ENCODE data around the gene FSCN2. TPM values are rescaled to one million over a fixed set of nuclear protein-coding genes. Genes with fewer than 3 reads are reported as not detected.
A peak's percentile ranks its signal among the peaks of the same experiment; 100 is the strongest.

Gene FSCN2
- polyA plus RNA-seq, 1 donor (not counting 4 experiments of a cell fraction or from before 2014, with no cell fraction given) = not detected

DNA sequence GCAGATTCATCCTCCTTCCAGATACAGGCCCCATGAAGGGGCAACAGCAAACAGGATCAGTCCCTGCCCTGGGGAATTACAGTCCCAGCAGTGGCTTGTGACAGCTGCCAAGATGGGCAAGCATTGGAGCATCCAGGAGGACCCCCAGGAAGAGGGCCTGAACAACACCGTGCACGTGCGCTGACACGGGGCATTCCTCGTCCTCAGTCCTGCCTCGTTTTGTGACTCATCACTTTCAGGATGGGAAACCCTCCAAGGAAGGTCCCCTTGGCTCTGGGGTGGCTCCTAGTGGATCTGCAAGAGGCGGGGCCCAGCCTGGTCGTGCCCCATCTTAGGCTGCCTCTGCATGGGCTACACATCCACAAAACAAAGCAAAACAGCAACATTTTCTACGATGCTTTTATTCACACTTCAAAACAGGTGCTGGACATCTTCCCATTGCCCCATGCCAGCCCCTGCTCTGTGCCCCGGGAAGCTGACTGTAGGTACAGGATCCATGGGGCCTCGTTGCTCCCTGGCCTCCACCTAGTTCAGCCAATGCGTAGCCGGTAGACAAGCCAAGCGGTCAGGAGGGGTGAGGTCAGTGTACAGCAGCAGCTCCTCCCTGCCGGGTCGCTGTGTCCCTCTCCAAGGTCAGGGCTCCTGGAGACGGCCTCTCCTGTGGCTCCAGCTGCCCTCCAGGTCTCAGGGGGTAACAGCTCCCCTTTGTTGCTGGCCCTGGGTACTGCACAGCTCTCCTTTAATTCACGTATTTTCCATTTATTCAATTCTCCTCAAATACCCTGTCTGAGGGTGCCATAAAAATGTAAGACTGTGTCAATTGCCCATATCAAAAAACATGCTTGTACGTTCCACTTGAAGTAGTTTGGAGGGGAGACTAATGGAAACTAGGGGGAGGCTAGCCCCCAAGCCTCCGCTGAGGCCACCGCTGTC lies 47.8 kb upstream of the FSCN2 start:
- no peaks in the 10 kb centered on the region for H3K9me3 ChIP-seq (ENCODE audit: control insufficient read depth, low read depth, low read length)
- H3K4me2 ChIP-seq (ENCODE audit: control insufficient read depth, extremely low read depth, insufficient read depth, low read depth, low read length) = no peak overlapping the region
- no peaks in the 10 kb centered on the region for H3K36me3 ChIP-seq (ENCODE audit: control insufficient read depth in 2 of 2, extremely low read depth in 1 of 2, insufficient read depth in 2 of 2, low read length in 2 of 2)
- H3K79me2 ChIP-seq (ENCODE audit: control insufficient read depth, insufficient read depth, low read length) = no peaks in the 10 kb centered on the region
- dilution Hi-C loops (cut with MboI; ENCODE audit: extremely low pct_ligation_motif_present, low sequenced_read_pairs) = no loop called here
- H3K4me3 ChIP-seq (ENCODE audit: control insufficient read depth in 2 of 3, extremely low read depth in 1 of 3, insufficient read depth in 2 of 3, low read depth in 1 of 3, low read length in 3 of 3) = no peak overlapping the region
- peaks cover 23% of the 10 kb centered on the region for H3K27me3 ChIP-seq (ENCODE audit: control insufficient read depth, extremely low read depth, insufficient read depth, low read length)
- TF ChIP-seq, protein P1, sequence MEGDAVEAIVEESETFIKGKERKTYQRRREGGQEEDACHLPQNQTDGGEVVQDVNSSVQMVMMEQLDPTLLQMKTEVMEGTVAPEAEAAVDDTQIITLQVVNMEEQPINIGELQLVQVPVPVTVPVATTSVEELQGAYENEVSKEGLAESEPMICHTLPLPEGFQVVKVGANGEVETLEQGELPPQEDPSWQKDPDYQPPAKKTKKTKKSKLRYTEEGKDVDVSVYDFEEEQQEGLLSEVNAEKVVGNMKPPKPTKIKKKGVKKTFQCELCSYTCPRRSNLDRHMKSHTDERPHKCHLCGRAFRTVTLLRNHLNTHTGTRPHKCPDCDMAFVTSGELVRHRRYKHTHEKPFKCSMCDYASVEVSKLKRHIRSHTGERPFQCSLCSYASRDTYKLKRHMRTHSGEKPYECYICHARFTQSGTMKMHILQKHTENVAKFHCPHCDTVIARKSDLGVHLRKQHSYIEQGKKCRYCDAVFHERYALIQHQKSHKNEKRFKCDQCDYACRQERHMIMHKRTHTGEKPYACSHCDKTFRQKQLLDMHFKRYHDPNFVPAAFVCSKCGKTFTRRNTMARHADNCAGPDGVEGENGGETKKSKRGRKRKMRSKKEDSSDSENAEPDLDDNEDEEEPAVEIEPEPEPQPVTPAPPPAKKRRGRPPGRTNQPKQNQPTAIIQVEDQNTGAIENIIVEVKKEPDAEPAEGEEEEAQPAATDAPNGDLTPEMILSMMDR (optimal IDR thresholded peaks at IDR 0.05 in 1 of 3, IDR thresholded peaks at IDR 0.05 in 1 of 3, conservative IDR thresholded peaks at IDR 0.05 in 1 of 3; ENCODE audit: extremely low read depth in 1 of 3, insufficient read depth in 2 of 3, low read length in 3 of 3) = peak in 1 of 3 experiments; percentile 29
- no peak for TF ChIP-seq EZH2 (IDR thresholded peaks at IDR 0.05; ENCODE audit: low read length)
- no peaks in the 10 kb centered on the region for H4K20me1 ChIP-seq (ENCODE audit: control insufficient read depth, extremely low read depth, insufficient read depth, low read length)
- no peak for FAIRE-seq
- no peak for DNase-seq (ENCODE audit: low read depth, low spot score)
- H3K4me1 ChIP-seq (ENCODE audit: control insufficient read depth, extremely low read depth, insufficient read depth, low read length) = peaks cover 4% of the 10 kb centered on the region
- H3K27ac ChIP-seq (ENCODE audit: control insufficient read depth, insufficient read depth, low read length) = no peak overlapping the region
- no peaks in the 10 kb centered on the region for H3K9me1 ChIP-seq (ENCODE audit: control insufficient read depth, extremely low read depth, insufficient read depth, low read length)
- H3K9ac ChIP-seq (ENCODE audit: control insufficient read depth, extremely low read depth, insufficient read depth, low read length) = no peak overlapping the region
- H2AFZ ChIP-seq (ENCODE audit: control insufficient read depth, low read length) = no peak overlapping the region

DNA sequence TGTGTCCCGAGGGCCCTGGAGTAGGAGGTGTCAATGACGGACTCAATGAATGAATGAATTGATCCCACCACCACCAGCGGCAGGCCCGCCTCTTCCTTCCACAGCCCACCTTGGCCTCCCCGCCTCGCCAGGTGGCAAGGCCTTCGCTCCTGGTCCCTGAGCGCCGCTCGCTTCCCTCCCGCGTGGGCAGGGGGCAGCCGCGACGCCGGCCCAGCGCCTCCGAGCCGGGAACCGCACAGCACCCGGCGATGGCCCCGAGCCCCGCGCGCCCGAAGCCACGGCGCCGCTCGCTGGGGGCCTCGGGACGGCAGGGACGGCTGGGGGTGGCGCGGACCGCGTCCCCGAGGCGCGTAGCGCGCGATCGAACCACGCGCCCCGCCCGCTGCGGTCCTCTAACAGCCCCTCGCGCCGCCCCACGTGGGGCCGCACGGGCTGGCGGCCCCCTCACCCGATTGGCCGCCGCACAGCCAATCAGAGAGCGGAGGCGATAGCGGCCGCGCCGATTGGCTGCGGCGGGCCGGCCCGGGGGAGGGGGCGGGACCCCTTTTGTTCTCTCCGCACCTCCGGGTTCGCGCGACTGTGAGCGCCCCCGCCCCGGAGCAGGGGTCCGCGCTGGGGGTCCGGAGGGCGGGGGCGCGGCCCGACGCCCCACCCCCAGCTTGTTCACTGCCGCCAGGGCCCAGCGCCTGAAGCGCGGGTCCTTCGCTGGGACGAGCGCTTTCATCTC lies 46.9 kb upstream of the FSCN2 start:
- Histone ChIP-seq H4K20me1 (ENCODE audit: control insufficient read depth, extremely low read depth, insufficient read depth, low read length) (no peaks in the 10 kb centered on the region), H3K27ac (ENCODE audit: control insufficient read depth, insufficient read depth, low read length) (no peak overlapping the region), H3K36me3 (ENCODE audit: control insufficient read depth in 2 of 2, extremely low read depth in 1 of 2, insufficient read depth in 2 of 2, low read length in 2 of 2) (no peaks in the 10 kb centered on the region), H3K4me1 (ENCODE audit: control insufficient read depth, extremely low read depth, insufficient read depth, low read length) (peaks cover 4% of the 10 kb centered on the region), H3K9me1 (ENCODE audit: control insufficient read depth, extremely low read depth, insufficient read depth, low read length) (no peaks in the 10 kb centered on the region), H3K4me2 (ENCODE audit: control insufficient read depth, extremely low read depth, insufficient read depth, low read depth, low read length) (peak overlapping the region; percentile 22), H3K9me3 (ENCODE audit: control insufficient read depth, low read depth, low read length) (no peaks in the 10 kb centered on the region), H3K4me3 (ENCODE audit: control insufficient read depth in 2 of 3, extremely low read depth in 1 of 3, insufficient read depth in 2 of 3, low read depth in 1 of 3, low read length in 3 of 3) (no peak overlapping the region), H3K79me2 (ENCODE audit: control insufficient read depth, insufficient read depth, low read length) (no peaks in the 10 kb centered on the region), H3K27me3 (ENCODE audit: control insufficient read depth, extremely low read depth, insufficient read depth, low read length) (peaks cover 23% of the 10 kb centered on the region), H3K9ac (ENCODE audit: control insufficient read depth, extremely low read depth, insufficient read depth, low read length) (no peak overlapping the region), H2AFZ (ENCODE audit: control insufficient read depth, low read length) (no peak overlapping the region)
- dilution Hi-C loops (cut with MboI; ENCODE audit: extremely low pct_ligation_motif_present, low sequenced_read_pairs) = no loop called here
- TF ChIP-seq, protein P1 (optimal IDR thresholded peaks at IDR 0.05 in 1 of 3, IDR thresholded peaks at IDR 0.05 in 1 of 3, conservative IDR thresholded peaks at IDR 0.05 in 1 of 3; ENCODE audit: extremely low read depth in 1 of 3, insufficient read depth in 2 of 3, low read length in 3 of 3) = no peak
- FAIRE-seq = no peak
- DNase-seq (ENCODE audit: low read depth, low spot score) = peak; percentile 19
